ENCODE data around the gene VSNL1. TPM values are rescaled to one million over a fixed set of nuclear protein-coding genes. Genes with fewer than 3 reads are reported as not detected.

Gene VSNL1
- total RNA-seq, 1 experiment from 2014 or later: 0.43 TPM

- Histone ChIP-seq H3K9me3 (no peaks in the 10 kb centered on the region), H3K27me3 (replicated peaks; ENCODE audit: control insufficient read depth, insufficient read depth, low read length) (no peaks in the 10 kb centered on the region), H3K36me3 (ENCODE audit: control insufficient read depth, insufficient read depth, low read length) (no peaks in the 10 kb centered on the region), H3K4me3 (ENCODE audit: low read depth, low read length) (no peak overlapping the region), H3K4me1 (peaks cover 22% of the 10 kb centered on the region)
- intact Hi-C loops (cut with micrococcal nuclease; ENCODE audit: unreplicated experiment): loop anchor here (5.0 kb wide), 1 partner anchor 55 kb away; no protein-coding TSS in a partner anchor
- no peak for TF ChIP-seq CTCF (IDR thresholded peaks at IDR 0.05; ENCODE audit: insufficient read depth in 1 of 2, low read depth in 1 of 2, low read length in 1 of 2, severe bottlenecking in 1 of 2, unreplicated experiment in 1 of 2)
- ChIA-PET POLR2A (no interaction called here), CTCF (no interaction called here)
- no TSS peak for BruUV-seq (replicated peaks)
- no peaks in the 10 kb centered on the region for H3K9me3 Mint-ChIP-seq (ENCODE audit: unreplicated experiment)
- H3K4me1 Mint-ChIP-seq (ENCODE audit: low read depth, unreplicated experiment): peaks cover 20% of the 10 kb centered on the region
- no peak for DNase-seq
- H3K36me3 Mint-ChIP-seq (ENCODE audit: insufficient read depth, unreplicated experiment): no peaks in the 10 kb centered on the region
- no peak overlapping the region for H3K4me3 Mint-ChIP-seq (ENCODE audit: unreplicated experiment)
- no peaks in the 10 kb centered on the region for H3K27me3 Mint-ChIP-seq (ENCODE audit: insufficient read depth, unreplicated experiment)
- no peak overlapping the region for H3K27ac Mint-ChIP-seq (ENCODE audit: unreplicated experiment)
These were observed 51.4 kb downstream of the VSNL1 start for GRCh38 chr2:17591846-17592245.

GRCh38 chr2:17592731-17593409, 52.4 kb downstream of the VSNL1 start:
- BruUV-seq (replicated peaks): no TSS peak

GRCh38 chr2:17593445-17593840, 52.9 kb downstream of the VSNL1 start:
- H3K4me1 Mint-ChIP-seq (ENCODE audit: low read depth, unreplicated experiment): peaks cover 20% of the 10 kb centered on the region
- ChIA-PET CTCF (no interaction called here), POLR2A (no interaction called here)
- no peaks in the 10 kb centered on the region for H3K36me3 ChIP-seq (ENCODE audit: control insufficient read depth, insufficient read depth, low read length)
- H3K27ac Mint-ChIP-seq (ENCODE audit: unreplicated experiment): no peak overlapping the region
- no peaks in the 10 kb centered on the region for H3K27me3 ChIP-seq (replicated peaks; ENCODE audit: control insufficient read depth, insufficient read depth, low read length)
- no peak for TF ChIP-seq CTCF (IDR thresholded peaks at IDR 0.05; ENCODE audit: insufficient read depth in 1 of 2, low read depth in 1 of 2, low read length in 1 of 2, severe bottlenecking in 1 of 2, unreplicated experiment in 1 of 2)
- no peaks in the 10 kb centered on the region for H3K27me3 Mint-ChIP-seq (ENCODE audit: insufficient read depth, unreplicated experiment)
- BruUV-seq (replicated peaks): no TSS peak
- H3K4me1 ChIP-seq: peaks cover 22% of the 10 kb centered on the region
- no peak overlapping the region for H3K4me3 Mint-ChIP-seq (ENCODE audit: unreplicated experiment)
- H3K36me3 Mint-ChIP-seq (ENCODE audit: insufficient read depth, unreplicated experiment): no peaks in the 10 kb centered on the region
- DNase-seq: no peak
- H3K9me3 Mint-ChIP-seq (ENCODE audit: unreplicated experiment): no peaks in the 10 kb centered on the region
- no peak overlapping the region for H3K4me3 ChIP-seq (ENCODE audit: low read depth, low read length)
- no peaks in the 10 kb centered on the region for H3K9me3 ChIP-seq
- intact Hi-C loops (cut with micrococcal nuclease; ENCODE audit: unreplicated experiment): loop anchor here (5.0 kb wide), 1 partner anchor 54 kb away; no protein-coding TSS in a partner anchor

More at GRCh38 chr2:17592731-17593409, 52.4 kb downstream of the VSNL1 start:
- H3K27me3 Mint-ChIP-seq (ENCODE audit: insufficient read depth, unreplicated experiment): no peaks in the 10 kb centered on the region
- Histone ChIP-seq H3K4me1 (peaks cover 22% of the 10 kb centered on the region), H3K9me3 (no peaks in the 10 kb centered on the region), H3K27me3 (replicated peaks; ENCODE audit: control insufficient read depth, insufficient read depth, low read length) (no peaks in the 10 kb centered on the region), H3K4me3 (ENCODE audit: low read depth, low read length) (no peak overlapping the region), H3K36me3 (ENCODE audit: control insufficient read depth, insufficient read depth, low read length) (no peaks in the 10 kb centered on the region)
- intact Hi-C loops (cut with micrococcal nuclease; ENCODE audit: unreplicated experiment): loop anchor here (5.0 kb wide), 1 partner anchor 54 kb away; no protein-coding TSS in a partner anchor
- TF ChIP-seq CTCF (IDR thresholded peaks at IDR 0.05; ENCODE audit: insufficient read depth in 1 of 2, low read depth in 1 of 2, low read length in 1 of 2, severe bottlenecking in 1 of 2, unreplicated experiment in 1 of 2): no peak
- no peak overlapping the region for H3K27ac Mint-ChIP-seq (ENCODE audit: unreplicated experiment)
- H3K4me3 Mint-ChIP-seq (ENCODE audit: unreplicated experiment): no peak overlapping the region
- no peaks in the 10 kb centered on the region for H3K36me3 Mint-ChIP-seq (ENCODE audit: insufficient read depth, unreplicated experiment)
- no peaks in the 10 kb centered on the region for H3K9me3 Mint-ChIP-seq (ENCODE audit: unreplicated experiment)
- H3K4me1 Mint-ChIP-seq (ENCODE audit: low read depth, unreplicated experiment): peaks cover 20% of the 10 kb centered on the region
- no peak for DNase-seq
- ChIA-PET POLR2A (no interaction called here), CTCF (no interaction called here)
